IPS-20b (cell line): Measurements from ENCODE around the gene LEMD3.

ENCODE experiments used
- H3K27ac ChIP-seq: one replicate; pipeline ENCODE4 v1.5.1; 2013; ENCODE audit warnings: low read length
- H3K27me3 ChIP-seq: 2 replicates; pipeline ENCODE4 v1.6.1; 2013; ENCODE audit warnings: mild to moderate bottlenecking, low read length, inconsistent platforms; ENCODE audit not compliant: insufficient read depth
- H3K36me3 ChIP-seq: 2 replicates; pipeline ENCODE4 v1.6.1; 2013; ENCODE audit warnings: low read depth, mild to moderate bottlenecking, inconsistent platforms, low read length, moderate library complexity; ENCODE audit not compliant: insufficient read depth
- H3K4me1 ChIP-seq: 2 replicates; pipeline ENCODE4 v1.6.1; 2013; ENCODE audit warnings: mild to moderate bottlenecking, control low read depth, inconsistent platforms, low read length, moderate library complexity; ENCODE audit not compliant: insufficient read depth
- H3K4me3 ChIP-seq: 2 replicates; pipeline ENCODE4 v1.5.1; 2013; ENCODE audit warnings: mild to moderate bottlenecking, low read length, inconsistent platforms
- H3K9ac ChIP-seq: 2 replicates; pipeline ENCODE4 v1.6.1; 2013; ENCODE audit warnings: low read depth, mild to moderate bottlenecking, inconsistent platforms, low read length, moderate library complexity
- H3K9me3 ChIP-seq: 2 replicates; pipeline ENCODE4 v1.6.1; 2013; ENCODE audit warnings: mild to moderate bottlenecking, low read depth, low read length, inconsistent platforms; ENCODE audit not compliant: insufficient read depth

The LEMD3 gene

DNA sequence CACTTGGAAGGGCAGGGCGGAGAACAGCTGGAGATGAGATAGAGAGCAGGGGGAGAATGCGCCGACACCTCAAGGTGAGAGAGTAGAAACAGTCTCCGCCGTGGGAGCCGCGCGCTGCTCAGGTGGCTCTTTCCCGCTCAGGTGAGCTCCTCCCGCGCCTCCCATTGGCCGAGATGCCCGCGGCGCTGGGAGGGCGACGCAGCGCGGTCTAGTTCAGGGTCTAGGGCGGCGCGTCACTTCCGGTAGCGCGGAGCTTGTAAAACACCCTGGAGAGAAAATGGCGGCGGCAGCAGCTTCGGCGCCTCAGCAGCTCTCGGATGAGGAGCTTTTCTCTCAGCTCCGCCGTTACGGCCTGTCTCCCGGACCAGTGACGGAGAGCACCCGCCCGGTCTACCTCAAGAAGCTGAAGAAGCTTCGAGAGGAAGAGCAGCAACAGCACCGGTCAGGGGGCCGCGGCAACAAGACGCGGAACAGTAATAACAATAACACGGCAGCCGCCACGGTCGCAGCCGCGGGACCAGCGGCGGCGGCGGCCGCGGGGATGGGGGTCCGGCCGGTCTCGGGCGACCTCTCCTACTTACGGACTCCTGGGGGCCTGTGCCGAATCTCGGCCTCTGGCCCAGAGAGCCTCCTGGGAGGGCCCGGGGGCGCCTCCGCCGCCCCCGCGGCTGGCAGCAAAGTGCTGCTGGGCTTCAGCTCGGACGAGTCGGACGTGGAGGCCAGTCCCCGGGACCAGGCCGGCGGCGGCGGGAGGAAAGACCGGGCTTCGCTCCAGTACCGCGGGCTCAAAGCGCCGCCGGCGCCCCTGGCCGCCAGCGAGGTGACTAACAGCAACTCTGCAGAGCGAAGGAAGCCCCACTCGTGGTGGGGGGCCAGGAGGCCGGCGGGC, at the start of gene LEMD3:
Gene LEMD3 (plus strand): TSS at position 264 of the 889 bp plus-strand sequence. CDS start 14 bp downstream, at position 278.
- Histone ChIP-seq H3K36me3 (peaks cover 8% of the 10 kb centered on the region), H3K9me3 (no peaks in the 10 kb centered on the region), H3K27ac (no peak within 1 kb of the TSS), H3K4me3 (peak within 1 kb of the TSS; percentile 96), H3K9ac (peak within 1 kb of the TSS; percentile 92; the same call in 1 of the 2 replicates), H3K27me3 (peaks cover 18% of the 10 kb centered on the region), H3K4me1 (peaks cover 5% of the 10 kb centered on the region; the same call in 1 of the 2 replicates)

GRCh38 chr12:65121049-65121955, 48.1 kb upstream of the LEMD3 start, which contains the start of gene WIF1:
TSS of gene WIF1 (minus strand) at chr12:65121305. CDS start at chr12:65121191, 114 bp downstream.
- H3K4me3 ChIP-seq = peak within 1 kb of the TSS; percentile 63; the same call in 1 of the 2 replicates
- H3K4me1 ChIP-seq = no peaks in the 10 kb centered on the region
- H3K27me3 ChIP-seq = peaks cover 70% of the 10 kb centered on the region
- no peaks in the 10 kb centered on the region for H3K9me3 ChIP-seq
- H3K36me3 ChIP-seq = no peaks in the 10 kb centered on the region
- H3K27ac ChIP-seq = no peak within 1 kb of the TSS
- H3K9ac ChIP-seq = peak within 1 kb of the TSS; percentile 23; the same call in 1 of the 2 replicates

- H3K4me3 ChIP-seq = peak overlapping the region; percentile 63; the same call in 1 of the 2 replicates
- H3K27me3 ChIP-seq = peaks cover 76% of the 10 kb centered on the region
- no peak overlapping the region for H3K27ac ChIP-seq
- H3K9ac ChIP-seq = no peak overlapping the region
- no peaks in the 10 kb centered on the region for H3K4me1 ChIP-seq
- H3K9me3 ChIP-seq = no peaks in the 10 kb centered on the region
- H3K36me3 ChIP-seq = no peaks in the 10 kb centered on the region
These were observed 47.4 kb upstream of the LEMD3 start for GRCh38 chr12:65121956-65122469.

GRCh38 chr12:65122703-65123102, 46.7 kb upstream of the LEMD3 start:
- H3K4me3 ChIP-seq = no peak overlapping the region
- H3K36me3 ChIP-seq = no peaks in the 10 kb centered on the region
- peaks cover 76% of the 10 kb centered on the region for H3K27me3 ChIP-seq
- no peak overlapping the region for H3K9ac ChIP-seq
- H3K4me1 ChIP-seq = no peaks in the 10 kb centered on the region
- H3K27ac ChIP-seq = no peak overlapping the region
- H3K9me3 ChIP-seq = no peaks in the 10 kb centered on the region

GRCh38 chr12:65123435-65124063, 45.8 kb upstream of the LEMD3 start:
- H3K4me1 ChIP-seq = no peaks in the 10 kb centered on the region
- no peak overlapping the region for H3K4me3 ChIP-seq
- H3K9ac ChIP-seq = no peak overlapping the region
- H3K27ac ChIP-seq = no peak overlapping the region
- H3K36me3 ChIP-seq = no peaks in the 10 kb centered on the region
- H3K27me3 ChIP-seq = peaks cover 73% of the 10 kb centered on the region
- H3K9me3 ChIP-seq = no peaks in the 10 kb centered on the region

- H3K4me3 ChIP-seq = no peak overlapping the region
- H3K9ac ChIP-seq = no peak overlapping the region
- H3K9me3 ChIP-seq = no peaks in the 10 kb centered on the region
- no peaks in the 10 kb centered on the region for H3K4me1 ChIP-seq
- H3K36me3 ChIP-seq = no peaks in the 10 kb centered on the region
- peaks cover 56% of the 10 kb centered on the region for H3K27me3 ChIP-seq
- H3K27ac ChIP-seq = no peak overlapping the region
These were observed 44.1 kb upstream of the LEMD3 start for GRCh38 chr12:65125247-65125646.

DNA sequence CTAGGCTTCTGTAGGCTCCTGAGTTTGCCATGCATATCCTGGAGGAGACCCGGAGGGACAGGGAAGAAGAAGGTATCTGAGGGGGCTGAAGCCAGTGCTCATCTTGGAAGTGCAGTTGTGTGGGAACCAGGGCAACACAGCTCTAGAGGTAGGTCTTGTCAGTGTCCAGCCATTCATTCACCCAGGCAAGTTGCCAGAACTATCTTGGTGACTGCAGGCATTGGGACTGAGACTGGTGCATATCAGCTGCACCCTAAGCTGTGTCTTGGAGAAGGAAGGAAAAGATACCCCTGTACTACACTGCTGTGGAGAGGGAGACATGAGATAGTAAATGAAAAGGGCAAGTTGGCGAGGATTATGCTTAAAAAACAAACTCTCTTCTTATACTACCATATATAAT, 43.4 kb upstream of the LEMD3 start:
- Histone ChIP-seq H3K9ac (no peak overlapping the region), H3K27me3 (peaks cover 49% of the 10 kb centered on the region), H3K4me1 (no peaks in the 10 kb centered on the region), H3K36me3 (no peaks in the 10 kb centered on the region), H3K9me3 (no peaks in the 10 kb centered on the region), H3K4me3 (no peak overlapping the region), H3K27ac (no peak overlapping the region)

GRCh38 chr12:65126482-65126881, 42.9 kb upstream of the LEMD3 start:
- no peaks in the 10 kb centered on the region for H3K4me1 ChIP-seq
- H3K27me3 ChIP-seq = peaks cover 44% of the 10 kb centered on the region
- no peaks in the 10 kb centered on the region for H3K9me3 ChIP-seq
- H3K4me3 ChIP-seq = no peak overlapping the region
- H3K9ac ChIP-seq = no peak overlapping the region
- no peak overlapping the region for H3K27ac ChIP-seq
- no peaks in the 10 kb centered on the region for H3K36me3 ChIP-seq

DNA sequence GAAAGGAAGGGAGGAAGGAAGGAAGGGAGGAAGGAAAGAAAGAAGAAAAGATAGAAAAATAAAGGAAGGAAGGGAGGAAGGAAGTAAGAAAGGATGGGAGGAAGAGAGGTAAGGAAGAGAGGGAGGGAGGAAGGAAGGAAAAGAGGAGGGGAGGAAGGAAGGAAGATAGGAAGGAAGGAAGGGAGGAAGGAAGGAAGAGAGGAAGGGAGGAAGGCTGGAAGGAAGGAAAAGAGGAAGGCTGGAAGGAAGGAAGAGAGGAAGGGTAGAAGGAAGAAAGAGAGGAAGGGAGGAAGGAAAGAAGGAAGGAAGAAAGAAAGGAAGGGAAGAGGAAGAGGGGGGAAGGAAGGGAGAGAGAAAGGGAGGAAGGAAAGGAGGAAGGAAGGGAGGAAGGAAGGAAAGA, 35.5 kb upstream of the LEMD3 start:
- Histone ChIP-seq H3K36me3 (no peaks in the 10 kb centered on the region), H3K9me3 (no peaks in the 10 kb centered on the region), H3K9ac (no peak overlapping the region), H3K4me3 (no peak overlapping the region), H3K27me3 (peaks cover 12% of the 10 kb centered on the region; the same call in 1 of the 2 replicates), H3K27ac (no peak overlapping the region), H3K4me1 (no peaks in the 10 kb centered on the region)

- Histone ChIP-seq H3K9ac (no peak overlapping the region), H3K9me3 (no peaks in the 10 kb centered on the region), H3K36me3 (no peaks in the 10 kb centered on the region), H3K4me1 (no peaks in the 10 kb centered on the region), H3K4me3 (no peak overlapping the region), H3K27ac (no peak overlapping the region), H3K27me3 (no peaks in the 10 kb centered on the region)
These were observed 30.0 kb upstream of the LEMD3 start for GRCh38 chr12:65139389-65139788.

- Histone ChIP-seq H3K9ac (no peak overlapping the region), H3K27me3 (no peaks in the 10 kb centered on the region), H3K36me3 (no peaks in the 10 kb centered on the region)
These were observed 28.6 kb upstream of the LEMD3 start for GRCh38 chr12:65140738-65141137.

More at GRCh38 chr12:65140738-65141137, 28.6 kb upstream of the LEMD3 start:
- no peak overlapping the region for H3K27ac ChIP-seq
- no peaks in the 10 kb centered on the region for H3K4me1 ChIP-seq
- H3K9me3 ChIP-seq = no peaks in the 10 kb centered on the region
- H3K4me3 ChIP-seq = no peak overlapping the region
